ACC112 (cell line): Measurements from ENCODE around the gene LYRM2.

Experiments
- H2AFZ ChIP-seq: fragments of 200-600 bp; sonication (generic); one replicate; pipeline ENCODE4 v1.6.0; 2017; ENCODE audit warnings: antibody characterized with exemption, low read length; ENCODE audit not compliant: unreplicated experiment
- H3K27ac ChIP-seq: fragments of 200-600 bp; sonication (generic); 2 replicates; pipeline ENCODE4 v1.5.1; 2014; ENCODE audit warnings: low read depth, mild to moderate bottlenecking, antibody characterized with exemption, low read length, moderate library complexity
- H3K27me3 ChIP-seq: fragments of 200-600 bp; sonication (generic); 2 replicates; pipeline ENCODE4 v1.6.1; 2014; ENCODE audit warnings: mild to moderate bottlenecking, antibody characterized with exemption, low read length, moderate library complexity, mixed read lengths; ENCODE audit not compliant: insufficient read depth
- H3K36me3 ChIP-seq: fragments of 200-600 bp; sonication (generic); 2 replicates; pipeline ENCODE4 v1.6.1; 2016; ENCODE audit warnings: mild to moderate bottlenecking, antibody characterized with exemption, low read length, moderate library complexity, mixed read lengths; ENCODE audit not compliant: insufficient read depth
- H3K4me1 ChIP-seq: fragments of 200-600 bp; sonication (generic); one replicate; pipeline ENCODE4 v1.6.1; 2016; ENCODE audit warnings: low read length, mixed read lengths; ENCODE audit not compliant: insufficient read depth, unreplicated experiment, control insufficient read depth
- H3K4me3 ChIP-seq: fragments of 200-600 bp; sonication (generic); 2 replicates; pipeline ENCODE4 v1.5.1; 2014; ENCODE audit warnings: mild to moderate bottlenecking, low read depth, low read length
- H3K79me2 ChIP-seq: fragments of 200-600 bp; sonication (generic); one replicate; pipeline ENCODE4 v1.6.0; 2016; ENCODE audit warnings: low read length; ENCODE audit not compliant: control insufficient read depth, unreplicated experiment, insufficient read depth

LYRM2 gene

DNA sequence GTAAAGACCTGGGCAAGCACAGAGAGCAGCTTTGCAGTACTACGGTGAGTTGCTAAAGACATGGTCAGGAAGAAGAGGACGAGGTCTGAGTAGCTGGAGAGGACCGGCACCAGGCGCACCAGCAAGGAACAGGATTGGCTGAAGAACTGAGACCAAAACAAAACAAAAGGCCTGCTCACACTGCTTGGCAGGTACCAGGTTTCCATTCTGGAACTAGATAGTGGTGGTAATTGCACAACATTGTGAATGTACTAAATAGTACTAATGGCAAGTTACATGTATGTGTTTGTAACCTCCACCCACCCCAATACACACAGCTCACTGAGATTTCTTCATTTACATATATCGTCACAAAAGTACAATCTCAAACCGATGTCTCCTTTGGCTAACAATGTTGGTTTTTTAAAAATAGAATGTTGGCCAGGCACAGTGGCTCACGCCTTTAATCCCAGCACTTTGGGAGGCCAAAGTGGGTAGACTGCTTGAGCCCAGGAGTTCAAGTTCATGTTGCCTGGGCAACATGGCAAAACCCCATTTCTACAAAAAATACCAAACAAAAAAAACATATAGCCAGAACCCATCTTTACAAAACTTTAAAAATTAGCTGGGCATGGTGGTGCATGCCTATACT, 32.5 kb upstream of the LYRM2 start:
- no peak overlapping the region for H2AFZ ChIP-seq
- H3K36me3 ChIP-seq = peaks cover 38% of the 10 kb centered on the region
- no peak overlapping the region for H3K27ac ChIP-seq
- H3K4me1 ChIP-seq = no peaks in the 10 kb centered on the region
- no peaks in the 10 kb centered on the region for H3K79me2 ChIP-seq
- H3K27me3 ChIP-seq = no peaks in the 10 kb centered on the region
- H3K4me3 ChIP-seq = no peak overlapping the region

DNA sequence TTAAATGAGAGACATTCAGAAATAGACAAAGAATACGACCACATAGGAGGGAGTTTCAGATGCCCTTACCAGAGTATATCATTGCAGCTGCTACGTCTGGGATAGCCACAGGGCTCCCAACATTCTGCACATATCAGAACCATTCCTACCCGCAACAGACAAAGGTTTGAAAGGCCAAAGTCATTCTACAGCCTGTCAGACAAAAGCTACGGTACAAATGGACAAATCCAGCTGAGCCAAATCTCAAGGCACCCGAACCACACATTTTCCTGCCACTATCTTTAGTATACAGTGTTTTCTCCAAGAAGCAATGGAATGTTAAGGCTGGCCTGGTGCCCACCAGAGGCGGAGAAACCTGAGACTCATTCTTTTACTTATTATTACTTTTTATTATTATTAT, 30.5 kb upstream of the LYRM2 start:
- no peak overlapping the region for H3K4me3 ChIP-seq
- H3K36me3 ChIP-seq = peaks cover 33% of the 10 kb centered on the region
- H3K27me3 ChIP-seq = no peaks in the 10 kb centered on the region
- no peaks in the 10 kb centered on the region for H3K4me1 ChIP-seq
- H3K79me2 ChIP-seq = no peaks in the 10 kb centered on the region
- no peak overlapping the region for H2AFZ ChIP-seq
- H3K27ac ChIP-seq = no peak overlapping the region

DNA sequence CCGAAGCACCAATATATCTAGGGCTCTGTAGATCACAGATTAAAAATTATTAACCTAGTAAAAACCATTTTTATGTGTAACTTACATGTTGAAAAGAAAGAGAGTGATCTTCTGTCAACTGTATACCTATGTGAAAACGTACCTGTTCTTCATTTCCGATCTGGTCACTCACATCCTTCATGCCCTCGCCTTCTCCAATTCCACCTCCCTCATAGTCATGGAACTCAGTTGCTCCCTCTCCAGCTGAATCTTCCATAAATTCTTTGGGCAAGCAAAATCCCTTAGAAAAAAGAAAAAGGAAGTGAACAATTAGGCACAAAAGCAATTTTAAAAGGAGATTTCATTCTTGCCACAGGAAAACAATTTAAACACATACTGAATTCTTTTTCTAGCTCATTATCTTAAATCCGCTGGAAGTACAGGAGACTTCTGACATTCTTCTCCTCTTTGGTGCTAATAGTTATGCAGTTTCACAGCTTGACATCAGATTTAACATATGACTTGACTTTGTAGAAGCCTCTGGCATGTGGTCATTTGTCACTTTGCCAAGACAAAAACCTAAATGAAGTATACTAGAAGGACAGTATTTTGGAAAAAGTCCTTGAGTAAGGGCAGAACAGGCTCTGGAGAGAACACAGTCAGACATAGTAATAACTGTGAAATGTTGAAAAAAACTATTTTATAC, 29.5 kb upstream of the LYRM2 start:
- H3K4me1 ChIP-seq = no peaks in the 10 kb centered on the region
- peaks cover 31% of the 10 kb centered on the region for H3K36me3 ChIP-seq
- H3K79me2 ChIP-seq = no peaks in the 10 kb centered on the region
- no peak overlapping the region for H3K27ac ChIP-seq
- no peak overlapping the region for H3K4me3 ChIP-seq
- no peaks in the 10 kb centered on the region for H3K27me3 ChIP-seq
- no peak overlapping the region for H2AFZ ChIP-seq

DNA sequence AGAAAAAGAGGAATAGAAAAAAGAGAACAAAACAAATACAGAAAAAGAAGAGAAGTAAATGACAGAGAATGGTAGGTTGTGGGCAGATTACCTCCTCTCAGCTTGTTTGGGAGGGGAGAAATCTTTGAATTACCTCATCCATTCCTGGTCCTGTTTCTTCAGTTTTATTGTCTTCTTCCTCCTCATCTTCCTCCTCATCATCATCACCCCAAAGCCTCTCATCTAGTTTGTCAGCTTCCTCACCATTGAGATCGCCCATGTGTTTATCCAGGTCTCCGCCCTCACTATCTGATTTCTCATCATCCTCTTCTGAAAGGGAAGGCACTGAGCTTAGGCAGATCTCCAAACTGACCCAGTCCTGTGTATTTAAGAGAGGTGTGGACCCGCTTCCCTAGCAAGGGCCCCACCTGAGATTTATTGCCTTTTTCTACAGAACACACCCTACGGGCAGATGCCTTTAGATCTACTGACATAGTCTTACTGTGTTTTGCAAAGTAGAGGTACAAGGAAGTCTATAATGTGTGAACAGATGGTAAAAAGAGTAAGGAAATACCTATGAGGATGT, 24.2 kb upstream of the LYRM2 start:
- peaks cover 26% of the 10 kb centered on the region for H3K36me3 ChIP-seq
- H3K27ac ChIP-seq = no peak overlapping the region
- H3K79me2 ChIP-seq = no peaks in the 10 kb centered on the region
- no peaks in the 10 kb centered on the region for H3K4me1 ChIP-seq
- H3K4me3 ChIP-seq = no peak overlapping the region
- no peak overlapping the region for H2AFZ ChIP-seq
- no peaks in the 10 kb centered on the region for H3K27me3 ChIP-seq

DNA sequence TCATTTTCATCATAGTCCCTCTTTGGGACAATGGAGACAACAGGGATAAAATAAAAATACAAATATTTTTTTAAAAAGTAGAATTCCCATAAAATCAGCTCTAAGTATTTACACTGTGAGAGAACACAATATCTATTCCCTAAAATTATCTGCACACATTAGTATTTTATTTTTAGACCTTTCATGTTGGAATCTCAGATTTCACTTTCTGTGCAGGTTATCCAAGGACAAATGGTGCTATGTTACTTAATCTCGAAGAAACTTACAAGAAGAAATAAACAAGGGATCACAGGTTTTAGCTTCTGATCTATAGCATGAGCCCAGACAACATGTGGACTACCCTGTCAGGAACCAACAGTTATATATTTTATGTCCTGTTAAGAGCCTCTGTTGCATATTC, 23.0 kb upstream of the LYRM2 start:
- H3K79me2 ChIP-seq = no peaks in the 10 kb centered on the region
- no peak overlapping the region for H2AFZ ChIP-seq
- no peak overlapping the region for H3K4me3 ChIP-seq
- no peaks in the 10 kb centered on the region for H3K27me3 ChIP-seq
- no peak overlapping the region for H3K27ac ChIP-seq
- H3K36me3 ChIP-seq = peaks cover 19% of the 10 kb centered on the region
- H3K4me1 ChIP-seq = no peaks in the 10 kb centered on the region

DNA sequence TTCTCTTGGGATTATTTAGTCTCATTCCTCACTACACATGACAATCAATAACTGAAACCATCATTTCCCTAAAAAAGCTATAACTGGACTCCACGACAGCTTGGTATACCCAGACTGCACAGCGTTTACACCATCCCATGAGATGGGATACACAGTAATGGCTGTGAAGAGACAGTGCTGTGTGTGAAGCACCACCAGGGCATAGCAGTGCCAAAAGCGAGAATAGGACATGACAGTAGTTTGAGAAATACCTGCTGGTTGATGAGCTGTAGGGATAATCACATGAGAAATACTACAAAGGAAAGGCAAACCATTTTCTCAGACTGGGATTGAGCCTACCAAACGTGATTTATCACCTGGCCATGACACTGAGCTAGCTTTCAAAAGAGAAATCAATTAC, 22.4 kb upstream of the LYRM2 start:
- Histone ChIP-seq H3K4me3 (no peak overlapping the region), H2AFZ (no peak overlapping the region), H3K27me3 (no peaks in the 10 kb centered on the region), H3K27ac (no peak overlapping the region), H3K36me3 (peaks cover 19% of the 10 kb centered on the region), H3K4me1 (no peaks in the 10 kb centered on the region), H3K79me2 (no peaks in the 10 kb centered on the region)

DNA sequence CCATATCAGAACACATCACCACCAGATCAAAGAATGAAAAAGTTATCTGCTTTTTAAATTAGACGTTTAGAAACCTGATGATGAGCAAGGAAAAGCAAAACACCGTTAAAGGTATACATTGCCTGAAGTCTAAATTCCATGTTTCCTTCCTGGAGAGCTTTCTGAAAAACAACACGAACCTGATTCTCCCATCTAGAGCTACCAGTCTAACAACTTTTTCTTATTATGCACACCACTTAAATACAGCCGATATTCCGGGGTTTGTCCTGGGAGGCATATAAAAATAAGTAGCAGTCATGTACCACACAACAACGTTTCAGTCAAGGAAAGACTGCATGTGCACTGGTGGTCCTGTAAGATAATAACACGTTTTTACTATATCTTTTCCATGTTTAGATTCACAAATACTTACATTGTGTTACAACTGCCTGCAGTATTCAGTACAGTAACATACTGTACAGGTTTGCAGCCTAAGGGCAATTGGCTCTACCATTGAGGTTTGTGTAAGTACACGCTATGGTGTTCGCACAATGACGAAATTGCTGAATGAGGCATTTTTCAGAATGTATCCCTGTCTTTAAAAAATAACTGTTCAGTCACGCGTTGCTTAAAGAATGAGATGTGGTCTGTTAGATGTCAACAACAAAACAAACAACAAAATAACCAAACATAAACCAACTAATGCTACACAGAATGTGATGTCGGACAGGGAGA, 19.1 kb upstream of the LYRM2 start:
- Histone ChIP-seq H2AFZ (no peak overlapping the region), H3K27ac (no peak overlapping the region), H3K79me2 (no peaks in the 10 kb centered on the region), H3K36me3 (peaks cover 22% of the 10 kb centered on the region), H3K4me1 (no peaks in the 10 kb centered on the region), H3K27me3 (no peaks in the 10 kb centered on the region), H3K4me3 (no peak overlapping the region)

DNA sequence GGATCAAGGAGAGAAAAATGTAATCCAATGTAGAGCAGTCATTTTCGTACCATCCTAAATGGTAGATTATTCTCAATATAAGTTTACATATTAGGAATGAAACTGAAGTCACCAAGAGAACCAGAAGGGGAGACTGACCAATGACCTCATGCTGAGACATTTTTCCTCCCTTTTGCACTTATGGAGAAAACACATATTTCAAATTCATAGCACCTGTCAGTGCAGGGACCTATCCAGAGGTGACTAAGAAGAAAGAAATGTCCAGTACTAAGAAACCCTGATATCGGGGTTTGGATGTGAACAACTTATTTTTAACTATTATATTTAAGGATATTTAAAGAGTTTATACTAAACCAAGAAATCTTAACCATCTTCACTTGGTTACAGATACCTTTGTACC, 16.6 kb upstream of the LYRM2 start:
- no peak overlapping the region for H3K27ac ChIP-seq
- H3K27me3 ChIP-seq = no peaks in the 10 kb centered on the region
- no peak overlapping the region for H2AFZ ChIP-seq
- no peaks in the 10 kb centered on the region for H3K79me2 ChIP-seq
- no peaks in the 10 kb centered on the region for H3K4me1 ChIP-seq
- H3K36me3 ChIP-seq = peaks cover 6% of the 10 kb centered on the region; the same call in 1 of the 2 replicates
- H3K4me3 ChIP-seq = no peak overlapping the region

DNA sequence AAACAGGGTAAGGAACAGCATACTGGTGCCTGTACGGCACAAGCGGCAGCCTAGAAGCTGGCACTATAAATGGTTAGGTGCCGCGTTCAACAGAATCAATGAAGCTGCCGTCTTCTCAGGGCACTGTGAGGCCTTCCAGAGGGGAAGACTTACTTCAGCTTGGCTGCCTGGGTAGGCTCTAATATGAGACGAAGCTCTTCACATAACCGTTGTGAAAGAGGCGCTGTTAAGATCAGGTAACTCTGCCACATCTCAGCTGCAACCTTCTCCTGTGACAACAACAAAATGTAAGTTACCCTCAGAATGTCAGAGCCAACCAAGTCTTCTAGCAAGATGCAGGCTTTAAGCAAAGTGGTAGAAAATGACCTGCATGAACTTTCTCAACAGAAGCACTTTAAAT, 12.0 kb upstream of the LYRM2 start:
- H3K79me2 ChIP-seq = no peaks in the 10 kb centered on the region
- no peak overlapping the region for H3K4me3 ChIP-seq
- no peaks in the 10 kb centered on the region for H3K4me1 ChIP-seq
- H3K27me3 ChIP-seq = no peaks in the 10 kb centered on the region
- no peak overlapping the region for H2AFZ ChIP-seq
- H3K27ac ChIP-seq = no peak overlapping the region
- peaks cover 5% of the 10 kb centered on the region; the same call in 1 of the 2 replicates for H3K36me3 ChIP-seq

DNA sequence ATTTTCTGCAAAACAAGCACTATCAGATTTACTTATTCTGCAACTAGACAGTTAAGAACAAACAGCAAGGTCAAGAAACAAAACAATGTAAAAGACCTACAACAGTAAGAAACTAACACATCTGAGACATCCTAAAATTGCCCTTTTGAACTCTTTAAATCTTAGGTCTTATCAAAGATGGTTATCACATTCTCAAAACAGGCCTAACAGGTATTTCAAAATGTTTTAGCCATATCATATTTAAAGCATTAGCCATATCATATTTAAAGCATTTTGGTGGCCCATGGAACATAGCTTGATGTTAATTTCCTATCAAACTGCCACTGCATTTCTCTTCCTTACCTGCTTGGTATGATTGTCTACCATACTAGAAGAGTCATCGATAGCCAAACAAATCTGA, 11.1 kb upstream of the LYRM2 start:
- H3K4me1 ChIP-seq = no peaks in the 10 kb centered on the region
- no peak overlapping the region for H2AFZ ChIP-seq
- no peak overlapping the region for H3K27ac ChIP-seq
- peaks cover 5% of the 10 kb centered on the region; the same call in 1 of the 2 replicates for H3K36me3 ChIP-seq
- H3K79me2 ChIP-seq = no peaks in the 10 kb centered on the region
- H3K4me3 ChIP-seq = no peak overlapping the region
- H3K27me3 ChIP-seq = no peaks in the 10 kb centered on the region
